H4 (cell line): Measurements from ENCODE around the gene SPATA31E1. TPM values are rescaled to one million over a fixed set of nuclear protein-coding genes. Genes with fewer than 3 reads are reported as not detected.

Experiments used
- DNase-seq: peaks from one replicate; pipeline ENCODE4 v3.0.0-alpha.2; 2015; ENCODE audit warnings: low spot score
- total RNA-seq: library from RNA; depleted of rRNA; stranded (reverse); fragments of >200 nt; shearing (Covaris generic); gene quantifications from 2 replicates; pipeline ENCODE4 v1.2.3, GENCODE V29; 2014

The SPATA31E1 gene
- total RNA-seq, 1 experiment from 2014 or later = not detected

- no peak for DNase-seq
Measured at GRCh38 chr9:87863882-87864465, 18.7 kb upstream of the SPATA31E1 start.

GRCh38 chr9:87864915-87865314 is 17.8 kb upstream of the SPATA31E1 start:
- no peak for DNase-seq

- DNase-seq = no peak
Measured at GRCh38 chr9:87865626-87866025, 17.1 kb upstream of the SPATA31E1 start.

DNA sequence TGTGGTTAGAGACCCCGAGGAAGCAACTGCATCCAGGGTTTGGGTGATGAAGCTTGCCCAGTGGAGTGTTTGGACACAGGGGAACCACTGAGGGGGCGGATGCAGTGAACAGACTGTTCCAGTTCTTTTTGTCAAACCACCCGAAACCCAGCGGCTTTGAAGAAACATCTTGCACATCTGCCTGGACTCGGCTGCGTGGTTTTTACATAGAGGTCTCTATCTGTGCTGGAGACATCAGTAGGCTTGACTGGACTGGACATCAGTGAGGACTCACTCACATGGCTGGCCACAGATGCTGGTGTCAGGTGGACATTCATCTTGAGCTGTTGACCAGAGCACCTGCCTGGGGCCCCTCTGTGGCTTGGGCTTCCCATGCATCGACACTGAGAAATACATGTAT is 15.3 kb upstream of the SPATA31E1 start:
- DNase-seq = no peak

DNA sequence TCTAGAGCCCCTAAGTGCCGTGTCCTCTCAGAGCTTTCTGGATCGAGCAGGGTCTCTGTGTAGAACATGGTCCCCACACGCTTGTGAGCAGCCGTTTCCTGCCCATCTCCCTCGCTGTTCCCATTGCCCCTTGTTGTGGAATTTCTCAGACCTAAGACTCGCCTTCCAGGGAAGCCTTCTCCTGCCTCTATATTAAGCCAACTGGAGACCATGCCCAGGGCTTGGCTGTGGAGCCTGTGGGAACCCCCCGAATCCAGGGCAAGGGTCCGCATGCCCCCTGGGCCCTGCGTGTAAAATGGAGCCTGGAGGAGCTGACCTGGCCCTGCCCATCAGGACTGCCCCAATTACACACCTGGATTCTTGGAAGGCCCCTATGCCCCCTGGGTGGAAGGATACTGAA is 14.5 kb upstream of the SPATA31E1 start:
- no peak for DNase-seq

GRCh38 chr9:87868635-87869034 is 14.0 kb upstream of the SPATA31E1 start:
- DNase-seq = no peak

DNA sequence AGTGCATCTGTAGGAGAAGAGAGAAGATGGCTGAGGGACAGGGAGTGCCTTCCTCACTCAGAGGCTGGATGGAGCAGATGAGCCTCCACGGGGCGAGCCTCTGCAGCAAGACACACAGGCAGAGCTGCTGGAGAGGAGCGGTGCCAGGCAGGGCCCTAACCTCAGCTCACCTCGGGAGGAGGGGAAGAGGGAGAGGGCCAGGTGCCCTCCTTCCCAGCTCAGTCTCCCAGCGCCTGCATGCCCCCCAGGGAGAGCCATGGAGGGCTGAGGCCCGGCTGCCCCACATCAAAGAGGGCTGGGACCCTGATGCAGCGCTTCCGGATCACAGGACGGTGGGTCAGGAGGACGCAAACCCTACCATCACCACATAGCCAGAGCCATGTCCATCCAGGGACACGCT is 13.6 kb upstream of the SPATA31E1 start:
- DNase-seq = no peak

DNA sequence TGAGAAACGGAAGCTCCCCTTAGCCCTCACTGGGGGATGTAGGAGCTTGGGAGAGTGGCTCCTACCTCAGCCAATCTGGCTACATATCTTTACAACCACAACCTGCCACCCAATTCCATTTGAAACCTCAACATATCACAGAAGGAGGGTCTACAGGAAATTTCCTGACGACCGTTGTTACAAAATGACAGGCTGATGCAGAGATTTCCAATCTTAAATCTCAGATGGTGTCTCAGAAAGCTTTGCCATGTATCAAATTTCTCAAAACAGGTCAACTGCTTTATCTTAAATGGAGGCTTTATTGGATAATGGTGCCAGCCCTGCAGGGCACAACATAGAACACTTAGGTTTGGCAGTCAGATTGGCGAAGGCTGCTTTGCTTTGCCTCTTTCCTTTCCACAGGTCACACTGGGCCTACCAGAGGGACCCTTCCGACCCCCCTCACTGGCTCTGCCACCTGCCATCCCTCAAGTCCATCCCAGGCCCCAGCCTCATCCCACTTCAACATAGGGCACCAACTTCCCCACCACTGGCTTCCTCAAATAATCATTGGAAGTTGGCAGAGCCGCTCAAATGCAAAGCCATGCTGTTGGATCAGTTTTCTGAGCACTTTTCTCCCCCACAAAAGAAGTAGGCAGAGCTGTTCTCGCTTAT is 11.1 kb upstream of the SPATA31E1 start:
- DNase-seq = no peak

DNA sequence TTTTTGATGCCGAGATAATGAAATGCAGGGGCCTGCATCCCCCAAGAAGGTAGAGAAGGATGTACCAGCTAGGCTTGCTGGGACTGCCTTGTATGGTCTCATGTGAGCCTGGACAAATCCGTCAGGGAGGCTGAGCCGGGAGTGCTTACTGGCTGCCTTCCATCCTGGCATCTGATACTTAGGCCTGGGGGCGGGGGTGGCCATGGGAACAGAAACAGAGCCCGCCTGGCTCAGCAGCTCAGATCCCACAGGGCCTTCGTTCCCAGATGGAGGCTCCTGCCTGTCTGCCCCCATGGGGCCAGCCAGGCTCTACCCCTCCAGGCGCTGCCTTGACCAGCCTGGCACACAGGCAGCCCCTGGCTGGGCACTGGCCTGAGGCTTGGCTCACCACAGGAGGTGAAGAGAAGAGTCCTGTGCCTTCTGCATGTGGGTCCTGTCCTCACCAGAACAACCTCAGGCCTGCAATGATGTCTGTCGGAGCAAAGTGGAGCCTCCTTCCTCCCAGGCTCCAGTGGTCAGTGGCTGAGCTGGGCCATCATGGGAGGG is 10.5 kb upstream of the SPATA31E1 start:
- peak; percentile 47 for DNase-seq

DNA sequence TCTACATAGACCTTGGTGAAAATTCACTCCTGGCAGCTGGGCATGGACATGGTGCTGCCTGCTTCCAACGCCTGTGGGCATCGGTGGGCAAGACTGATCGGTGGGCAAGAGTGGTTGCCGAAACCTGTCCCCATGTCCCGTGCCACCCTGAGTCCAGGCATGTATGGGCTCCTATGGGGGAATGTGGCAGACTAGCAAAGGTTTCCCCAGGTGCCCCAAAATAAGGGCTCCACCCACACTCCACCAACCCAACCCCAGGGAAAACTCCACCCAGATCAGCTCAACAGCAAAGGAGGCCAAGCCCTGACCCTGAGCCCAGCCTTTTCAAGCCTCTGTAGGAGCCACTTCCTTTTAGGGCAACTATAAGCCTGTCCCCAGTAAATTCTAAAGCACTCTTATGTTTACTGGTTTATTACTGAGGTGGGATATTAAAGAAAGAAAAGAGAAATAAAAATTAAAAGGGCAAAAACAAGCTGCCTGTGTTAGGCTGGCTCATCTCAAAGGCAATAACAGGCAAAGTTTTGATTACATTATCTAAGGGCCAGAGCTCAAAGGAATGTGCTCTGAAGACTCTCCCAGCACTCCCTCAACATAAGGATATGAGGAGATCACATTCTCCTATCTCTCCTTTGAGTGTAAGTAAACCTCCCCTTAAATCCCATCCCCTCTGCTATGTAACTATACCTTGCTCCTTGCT is 8.9 kb upstream of the SPATA31E1 start:
- DNase-seq = no peak

DNA sequence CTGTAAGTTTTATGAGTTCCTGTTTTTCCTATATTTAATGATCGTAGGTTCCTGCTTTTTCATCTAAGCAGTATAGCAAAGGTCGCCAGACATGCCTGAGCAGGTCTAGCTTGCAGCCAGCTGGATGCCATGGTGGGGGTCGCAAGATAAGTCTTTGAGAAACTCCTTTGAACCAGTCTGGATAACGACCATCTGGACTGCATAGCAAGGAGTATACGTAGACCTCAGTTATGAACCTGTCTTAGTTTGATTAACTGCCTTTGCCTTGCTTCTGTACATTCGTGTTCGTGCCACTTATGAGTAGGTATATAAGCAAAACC is 8.4 kb upstream of the SPATA31E1 start:
- no peak for DNase-seq

DNA sequence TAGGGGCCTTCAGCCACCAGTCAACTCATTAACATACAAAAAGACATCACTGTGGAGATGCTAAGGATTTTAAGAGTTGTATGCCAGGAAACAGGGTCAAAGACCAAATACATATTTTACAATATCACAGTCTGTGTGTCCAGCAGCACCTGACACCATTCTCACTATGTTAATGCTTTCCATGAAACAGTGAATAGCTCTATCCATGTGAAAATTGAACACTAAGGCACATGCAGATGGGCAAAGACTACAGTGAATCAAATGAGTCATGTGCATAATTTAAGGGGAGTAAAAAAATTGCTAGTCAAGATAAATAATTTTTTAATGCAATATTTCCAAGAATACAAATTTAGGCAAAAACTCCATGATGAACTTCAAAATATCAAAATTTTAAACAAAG is 7.6 kb upstream of the SPATA31E1 start:
- no peak for DNase-seq

DNA sequence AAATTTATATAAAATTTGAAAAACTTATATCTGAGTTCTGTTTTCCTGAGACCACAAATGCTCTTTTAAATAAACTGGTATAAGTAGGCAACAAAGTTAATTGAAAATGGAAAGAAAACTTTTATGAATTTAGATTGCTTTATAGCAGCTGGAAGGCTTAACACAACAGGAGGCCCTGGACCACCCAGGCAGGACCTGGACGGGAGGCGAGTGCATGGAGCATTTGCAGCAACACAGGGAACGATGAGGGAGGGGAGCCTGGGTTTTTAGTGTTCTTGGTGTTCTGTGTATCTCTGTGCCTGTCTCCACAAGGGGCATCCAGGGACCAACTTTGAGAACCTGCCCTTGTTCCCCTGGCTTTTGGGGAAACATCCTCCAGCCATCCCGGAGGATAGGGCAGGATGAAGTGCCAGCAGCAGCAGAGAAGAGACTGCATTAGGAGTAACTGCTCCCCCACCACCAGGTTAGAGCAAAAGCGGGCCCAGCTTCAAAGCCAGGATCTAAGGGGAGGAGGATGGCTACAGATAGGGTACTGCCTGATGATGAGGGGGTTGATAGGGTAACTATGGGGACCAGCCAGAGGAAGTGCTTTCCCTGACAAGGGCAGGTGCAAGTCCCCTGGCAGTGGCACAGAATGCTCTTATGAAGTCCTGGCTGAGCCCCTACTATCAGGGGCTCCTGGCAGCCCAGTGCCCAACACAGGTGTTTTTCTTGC is 6.7 kb upstream of the SPATA31E1 start:
- no peak for DNase-seq

- DNase-seq = no peak
Measured at GRCh38 chr9:87876708-87877107, 6.0 kb upstream of the SPATA31E1 start.

GRCh38 chr9:87878989-87879511 is 3.6 kb upstream of the SPATA31E1 start:
- DNase-seq = peak; percentile 54

GRCh38 chr9:87880116-87880515 is 2.6 kb upstream of the SPATA31E1 start:
- DNase-seq = no peak

- no peak for DNase-seq
Measured at GRCh38 chr9:87880683-87881082, 2.0 kb upstream of the SPATA31E1 start.

- DNase-seq = no peak
Measured at GRCh38 chr9:87883274-87883673, 597 bp downstream of the SPATA31E1 start.

- DNase-seq = no peak
Measured at GRCh38 chr9:87883990-87884389, 1.3 kb downstream of the SPATA31E1 start.

GRCh38 chr9:87884578-87885459 is 2.1 kb downstream of the SPATA31E1 start:
- DNase-seq = no peak

DNA sequence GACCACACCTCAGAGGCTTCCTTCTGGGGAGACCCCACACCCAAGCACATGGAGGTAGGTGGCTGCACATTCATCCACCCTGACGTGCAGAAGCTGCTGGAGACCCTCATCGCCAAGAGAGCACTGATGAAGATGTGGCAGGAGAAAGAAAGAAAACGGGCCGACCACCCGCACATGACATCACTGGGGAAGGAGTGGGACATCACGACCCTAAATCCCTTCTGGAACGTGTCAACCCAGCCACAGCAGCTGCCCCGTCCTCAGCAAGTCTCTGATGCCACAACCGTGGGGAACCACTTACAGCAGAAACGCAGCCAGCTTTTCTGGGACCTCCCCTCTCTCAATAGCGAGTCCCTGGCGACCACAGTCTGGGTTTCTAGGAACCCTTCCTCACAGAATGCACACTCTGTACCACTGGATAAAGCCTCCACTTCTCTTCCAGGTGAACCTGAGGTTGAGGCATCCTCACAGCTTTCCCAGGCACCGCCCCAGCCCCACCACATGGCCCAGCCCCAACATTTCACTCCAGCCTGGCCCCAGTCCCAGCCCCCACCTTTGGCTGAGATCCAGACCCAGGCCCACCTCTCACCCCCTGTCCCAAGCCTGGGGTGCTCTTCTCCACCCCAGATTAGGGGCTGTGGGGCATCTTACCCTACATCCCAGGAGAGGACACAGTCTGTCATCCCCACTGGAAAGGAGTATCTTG is 3.0 kb downstream of the SPATA31E1 start:
- no peak for DNase-seq
